ENCODE data around the gene TYSND1.
"Not testable (repeated sequence)": the region's sequence is repeated elsewhere in the genome, so short reads cannot be mapped to it uniquely, and the experiment has no call there.

TYSND1 gene

GRCh38 chr10:70162151-70162891 lies 15.8 kb upstream of the TYSND1 start:
- Histone ChIP-seq H3K9me3 (ENCODE audit: insufficient read depth, low read length) (no peaks in the 10 kb centered on the region), H3K4me2 (ENCODE audit: low read depth, low read length, poor library complexity, severe bottlenecking) (no peak overlapping the region), H3K27me3 (ENCODE audit: low read length) (no peaks in the 10 kb centered on the region), H3K79me2 (ENCODE audit: insufficient read depth, low read length) (peaks cover 86% of the 10 kb centered on the region), H3K36me3 (ENCODE audit: low read length) (peaks cover 46% of the 10 kb centered on the region), H3K27ac (ENCODE audit: low read depth, low read length) (no peak overlapping the region), H3F3A (ENCODE audit: insufficient read depth) (no peaks in the 10 kb centered on the region), H3K9me2 (replicated peaks; ENCODE audit: insufficient read depth, low read length) (no peaks in the 10 kb centered on the region), H2AFZ (ENCODE audit: low read depth, low read length, severe bottlenecking) (no peak overlapping the region), H4K20me1 (ENCODE audit: low read depth, low read length) (peaks cover 13% of the 10 kb centered on the region; the same call in 1 of the 2 replicates), H3K4me3 (ENCODE audit: insufficient read depth, low read length, poor library complexity, severe bottlenecking) (no peak overlapping the region), H3K9ac (ENCODE audit: low read length) (no peak overlapping the region)
- no peak for TF ChIP-seq CTCF (IDR thresholded peaks at IDR 0.05; ENCODE audit: insufficient read depth, low read length, poor library complexity, severe bottlenecking)
- no peak for TF ChIP-seq EZH2phosphoT487 (conservative IDR thresholded peaks at IDR 0.05; ENCODE audit: low read length)

- TF ChIP-seq CTCF (IDR thresholded peaks at IDR 0.05; ENCODE audit: insufficient read depth, low read length, poor library complexity, severe bottlenecking): no peak
- no peaks in the 10 kb centered on the region for H3K27me3 ChIP-seq (ENCODE audit: low read length)
- H4K20me1 ChIP-seq (ENCODE audit: low read depth, low read length): peaks cover 13% of the 10 kb centered on the region; the same call in 1 of the 2 replicates
- no peak overlapping the region for H3K4me2 ChIP-seq (ENCODE audit: low read depth, low read length, poor library complexity, severe bottlenecking)
- H3K9me3 ChIP-seq (ENCODE audit: insufficient read depth, low read length): no peaks in the 10 kb centered on the region
- no peak overlapping the region for H3K4me3 ChIP-seq (ENCODE audit: insufficient read depth, low read length, poor library complexity, severe bottlenecking)
- no peak overlapping the region for H3K27ac ChIP-seq (ENCODE audit: low read depth, low read length)
- H3K79me2 ChIP-seq (ENCODE audit: insufficient read depth, low read length): peaks cover 71% of the 10 kb centered on the region
- H3F3A ChIP-seq (ENCODE audit: insufficient read depth): no peaks in the 10 kb centered on the region
- H3K9ac ChIP-seq (ENCODE audit: low read length): no peak overlapping the region
- H3K36me3 ChIP-seq (ENCODE audit: low read length): peaks cover 42% of the 10 kb centered on the region
- H2AFZ ChIP-seq (ENCODE audit: low read depth, low read length, severe bottlenecking): no peak overlapping the region
- no peaks in the 10 kb centered on the region for H3K9me2 ChIP-seq (replicated peaks; ENCODE audit: insufficient read depth, low read length)
Observed at GRCh38 chr10:70160798-70161197, 14.3 kb upstream of the TYSND1 start.

- peaks cover 51% of the 10 kb centered on the region for H3K36me3 ChIP-seq (ENCODE audit: low read length)
- peaks cover 13% of the 10 kb centered on the region; the same call in 1 of the 2 replicates for H4K20me1 ChIP-seq (ENCODE audit: low read depth, low read length)
- not testable (repeated sequence) for H3K27me3 ChIP-seq (ENCODE audit: low read length); H3K9me3 ChIP-seq (ENCODE audit: insufficient read depth, low read length); H3K4me2 ChIP-seq (ENCODE audit: low read depth, low read length, poor library complexity, severe bottlenecking); H3K9ac ChIP-seq (ENCODE audit: low read length); H3F3A ChIP-seq (ENCODE audit: insufficient read depth); H3K9me2 ChIP-seq (replicated peaks; ENCODE audit: insufficient read depth, low read length); H2AFZ ChIP-seq (ENCODE audit: low read depth, low read length, severe bottlenecking); H3K27ac ChIP-seq (ENCODE audit: low read depth, low read length); H3K4me3 ChIP-seq (ENCODE audit: insufficient read depth, low read length, poor library complexity, severe bottlenecking)
- H3K79me2 ChIP-seq (ENCODE audit: insufficient read depth, low read length): peaks cover 57% of the 10 kb centered on the region
Observed at GRCh38 chr10:70159366-70159765, 12.9 kb upstream of the TYSND1 start.

GRCh38 chr10:70158113-70158512 lies 11.6 kb upstream of the TYSND1 start:
- Histone ChIP-seq H2AFZ (ENCODE audit: low read depth, low read length, severe bottlenecking) (no peak overlapping the region), H3K9ac (ENCODE audit: low read length) (no peak overlapping the region), H3K36me3 (ENCODE audit: low read length) (peaks cover 62% of the 10 kb centered on the region), H4K20me1 (ENCODE audit: low read depth, low read length) (peaks cover 5% of the 10 kb centered on the region; the same call in 1 of the 2 replicates), H3K4me3 (ENCODE audit: insufficient read depth, low read length, poor library complexity, severe bottlenecking) (no peak overlapping the region), H3K27ac (ENCODE audit: low read depth, low read length) (no peak overlapping the region), H3K79me2 (ENCODE audit: insufficient read depth, low read length) (peaks cover 44% of the 10 kb centered on the region), H3F3A (ENCODE audit: insufficient read depth) (no peaks in the 10 kb centered on the region; the same call in 1 of the 2 replicates), H3K27me3 (ENCODE audit: low read length) (no peaks in the 10 kb centered on the region), H3K4me2 (ENCODE audit: low read depth, low read length, poor library complexity, severe bottlenecking) (no peak overlapping the region), H3K9me2 (replicated peaks; ENCODE audit: insufficient read depth, low read length) (no peaks in the 10 kb centered on the region), H3K9me3 (ENCODE audit: insufficient read depth, low read length) (no peaks in the 10 kb centered on the region)
- no peak for TF ChIP-seq CTCF (IDR thresholded peaks at IDR 0.05; ENCODE audit: insufficient read depth, low read length, poor library complexity, severe bottlenecking)
- TF ChIP-seq EZH2phosphoT487 (conservative IDR thresholded peaks at IDR 0.05; ENCODE audit: low read length): no peak

Data from SU-DHL-6 (cell line).